Trophoblast cell (in vitro differentiated cells and primary cell): ENCODE data around the gene METTL26.

Experiments used
- DNase-seq, 2 donors: peaks; one replicate each; pipeline ENCODE4 v3.0.0-alpha.2; 2016
- H2AFZ ChIP-seq: 2 replicates; pipeline ENCODE4 v1.6.1; 2013; ENCODE audit warnings: low read length, moderate library complexity, mild to moderate bottlenecking; ENCODE audit not compliant: insufficient read depth, poor library complexity
- H2AK5ac ChIP-seq: 2 replicates; pipeline ENCODE4 v1.6.1; 2013; ENCODE audit warnings: mild to moderate bottlenecking, low read length
- H2BK120ac ChIP-seq: 2 replicates; pipeline ENCODE4 v1.6.1; 2013; ENCODE audit warnings: low read length, mild to moderate bottlenecking, moderate library complexity; ENCODE audit not compliant: insufficient read depth, poor library complexity
- H2BK12ac ChIP-seq: 2 replicates; pipeline ENCODE4 v1.6.1; 2013; ENCODE audit warnings: mild to moderate bottlenecking, low read length, moderate library complexity
- H2BK5ac ChIP-seq: 2 replicates; pipeline ENCODE4 v1.6.1; 2013; ENCODE audit warnings: low read length, low read depth, moderate library complexity, mild to moderate bottlenecking; ENCODE audit not compliant: poor library complexity
- H3K14ac ChIP-seq: 2 replicates; pipeline ENCODE4 v1.6.1; 2013; ENCODE audit warnings: mild to moderate bottlenecking, low read length
- H3K18ac ChIP-seq: 2 replicates; pipeline ENCODE4 v1.6.1; 2013; ENCODE audit warnings: mild to moderate bottlenecking, low read length
- H3K23ac ChIP-seq: 2 replicates; pipeline ENCODE4 v1.6.1; 2013; ENCODE audit warnings: low read length
- H3K27ac ChIP-seq: 2 replicates; pipeline ENCODE4 v1.5.1; 2013; ENCODE audit warnings: low read depth, mild to moderate bottlenecking, inconsistent platforms, low read length, moderate library complexity
- H3K27me3 ChIP-seq: 2 replicates; pipeline ENCODE4 v1.6.1; 2013; ENCODE audit warnings: inconsistent platforms, mild to moderate bottlenecking, low read length, moderate library complexity; ENCODE audit not compliant: insufficient read depth
- H3K36me3 ChIP-seq, 2 experiments: 1 replicate in 1 of 2; 2 replicates in 1 of 2; pipeline ENCODE4 v1.6.1; 2013; ENCODE audit warnings: low read length in 2 of 2, mild to moderate bottlenecking in 2 of 2, moderate library complexity in 1 of 2; ENCODE audit not compliant: insufficient read depth in 2 of 2, control insufficient read depth in 1 of 2
- H3K4ac ChIP-seq: 2 replicates; pipeline ENCODE4 v1.6.1; 2013; ENCODE audit warnings: low read depth, mild to moderate bottlenecking, low read length, moderate library complexity
- H3K4me1 ChIP-seq, 2 experiments: 1 replicate in 1 of 2; 2 replicates in 1 of 2; pipeline ENCODE4 v1.6.1; 2013; ENCODE audit warnings: low read length in 2 of 2, mild to moderate bottlenecking in 2 of 2, moderate library complexity in 1 of 2; ENCODE audit not compliant: insufficient read depth in 2 of 2, control insufficient read depth in 1 of 2
- H3K4me2 ChIP-seq: 2 replicates; pipeline ENCODE4 v1.6.1; 2013; ENCODE audit warnings: inconsistent platforms, mild to moderate bottlenecking, low read length, moderate library complexity
- H3K4me3 ChIP-seq: 2 replicates; pipeline ENCODE4 v1.5.1; 2013; ENCODE audit warnings: mild to moderate bottlenecking, low read depth, low read length, inconsistent platforms
- H3K79me1 ChIP-seq: one replicate; pipeline ENCODE4 v1.6.1; 2013; ENCODE audit warnings: low read length
- H3K79me2 ChIP-seq: 2 replicates; pipeline ENCODE4 v1.6.1; 2013; ENCODE audit warnings: low read length, mild to moderate bottlenecking; ENCODE audit not compliant: control insufficient read depth, insufficient read depth, poor library complexity
- H3K9ac ChIP-seq: 2 replicates; pipeline ENCODE4 v1.6.1; 2013; ENCODE audit warnings: mild to moderate bottlenecking, low read length
- H3K9me3 ChIP-seq: 2 replicates; pipeline ENCODE4 v1.6.1; 2013; ENCODE audit warnings: low read depth, mild to moderate bottlenecking, control low read depth, inconsistent platforms, low read length; ENCODE audit not compliant: insufficient read depth
- H4K12ac ChIP-seq: 2 replicates; pipeline ENCODE4 v1.6.1; 2013; ENCODE audit warnings: low read depth, mild to moderate bottlenecking, low read length, moderate library complexity
- H4K8ac ChIP-seq: 2 replicates; pipeline ENCODE4 v1.6.1; 2013; ENCODE audit warnings: low read depth, mild to moderate bottlenecking, low read length, moderate library complexity
- H4K91ac ChIP-seq: one replicate; pipeline ENCODE4 v1.6.1; 2013; ENCODE audit warnings: low read depth, mild to moderate bottlenecking, low read length, moderate library complexity
- WGBS: extraction: QIAGEN DNeasy Blood & Tissue Kit; methylation state at CpG from one replicate; pipeline ENCODE4 v1.1.7; 2013; ENCODE audit warnings: missing lambda C conversion rate; ENCODE audit not compliant: insufficient read length, insufficient coverage; ENCODE audit errors: extremely low coverage; 5-methylcytosine and 5-hydroxymethylcytosine counted together

METTL26 gene

GRCh38 chr16:625977-626765 lies 9.9 kb downstream of the METTL26 start:
- Histone ChIP-seq H3K23ac (no peak overlapping the region), H3K9ac (no peak overlapping the region), H2BK5ac (no peak overlapping the region), H3K27ac (no peak overlapping the region), H4K91ac (no peak overlapping the region), H2AK5ac (no peak overlapping the region), H4K12ac (no peak overlapping the region), H3K27me3 (no peaks in the 10 kb centered on the region), H3K4ac (no peak overlapping the region), H3K4me1 (peaks cover 45 to 51% of the 10 kb centered on the region in 2 experiments), H3K79me2 (peaks cover 14% of the 10 kb centered on the region), H3K18ac (no peak overlapping the region), H2BK12ac (no peak overlapping the region), H3K9me3 (peaks cover 3% of the 10 kb centered on the region), H3K14ac (no peak overlapping the region), H4K8ac (peak overlapping the region; percentile 43), H2BK120ac (no peak overlapping the region), H3K36me3 (peaks cover 32 to 40% of the 10 kb centered on the region in 2 experiments), H3K4me2 (no peak overlapping the region), H2AFZ (no peak overlapping the region), H3K79me1 (peaks cover 29% of the 10 kb centered on the region), H3K4me3 (no peak overlapping the region)
- no CpG with 5 or more reads among the region's 35 CpGs for WGBS
- DNase-seq, result no peak

GRCh38 chr16:625117-625976 lies 10.8 kb downstream of the METTL26 start:
- Histone ChIP-seq H3K9ac (no peak overlapping the region), H3K9me3 (peaks cover 3% of the 10 kb centered on the region), H3K79me1 (peaks cover 22% of the 10 kb centered on the region), H4K8ac (no peak overlapping the region), H3K4me1 (peaks cover 38 to 44% of the 10 kb centered on the region in 2 experiments), H2BK120ac (no peak overlapping the region), H3K27me3 (no peaks in the 10 kb centered on the region), H2AK5ac (peak overlapping the region; percentile 12), H4K12ac (no peak overlapping the region), H3K79me2 (peaks cover 12% of the 10 kb centered on the region), H2BK12ac (no peak overlapping the region), H4K91ac (peak overlapping the region; percentile 6), H2AFZ (no peak overlapping the region), H3K27ac (no peak overlapping the region), H3K4ac (no peak overlapping the region), H3K4me2 (no peak overlapping the region), H3K23ac (no peak overlapping the region), H2BK5ac (no peak overlapping the region), H3K18ac (peak overlapping the region; percentile 11), H3K14ac (no peak overlapping the region), H3K36me3 (peaks cover 32 to 42% of the 10 kb centered on the region in 2 experiments), H3K4me3 (no peak overlapping the region)
- no peak for DNase-seq
- no CpG with 5 or more reads among the region's 37 CpGs for WGBS

GRCh38 chr16:624526-625070 lies 11.5 kb downstream of the METTL26 start:
- DNase-seq, result peak; percentile 66 to 70
- H3K36me3 ChIP-seq, result peaks cover 35 to 42% of the 10 kb centered on the region in 2 experiments
- WGBS, result no CpG with 5 or more reads among the region's 10 CpGs
- no peak overlapping the region for H3K4ac ChIP-seq
- no peak overlapping the region for H4K91ac ChIP-seq
- H3K79me1 ChIP-seq, result peaks cover 17% of the 10 kb centered on the region
- no peak overlapping the region for H4K8ac ChIP-seq
- no peak overlapping the region for H3K14ac ChIP-seq
- no peak overlapping the region for H2AK5ac ChIP-seq
- peaks cover 3% of the 10 kb centered on the region for H3K9me3 ChIP-seq
- H3K23ac ChIP-seq, result no peak overlapping the region
- H2BK12ac ChIP-seq, result no peak overlapping the region
- no peaks in the 10 kb centered on the region for H3K27me3 ChIP-seq
- no peak overlapping the region for H4K12ac ChIP-seq
- H3K27ac ChIP-seq, result no peak overlapping the region
- no peak overlapping the region for H3K18ac ChIP-seq
- no peak overlapping the region for H2BK5ac ChIP-seq
- peaks cover 32 to 38% of the 10 kb centered on the region in 2 experiments for H3K4me1 ChIP-seq
- no peak overlapping the region for H3K4me3 ChIP-seq
- H3K9ac ChIP-seq, result no peak overlapping the region
- no peak overlapping the region for H3K4me2 ChIP-seq
- no peak overlapping the region for H2AFZ ChIP-seq
- H3K79me2 ChIP-seq, result peaks cover 8% of the 10 kb centered on the region
- H2BK120ac ChIP-seq, result no peak overlapping the region

GRCh38 chr16:622920-623280 lies 13.2 kb downstream of the METTL26 start:
- Histone ChIP-seq H3K4me3 (no peak overlapping the region), H2AFZ (no peak overlapping the region), H3K79me1 (peaks cover 4% of the 10 kb centered on the region), H4K8ac (peak overlapping the region; percentile 3), H3K23ac (no peak overlapping the region), H3K9ac (no peak overlapping the region), H4K91ac (peak overlapping the region; percentile 63), H3K27me3 (no peaks in the 10 kb centered on the region), H3K27ac (no peak overlapping the region), H3K4me1 (peaks cover 18 to 25% of the 10 kb centered on the region in 2 experiments), H3K4ac (no peak overlapping the region), H3K9me3 (peaks cover 3% of the 10 kb centered on the region), H3K4me2 (no peak overlapping the region), H2BK120ac (no peak overlapping the region), H2BK5ac (peak overlapping the region; percentile 26), H3K18ac (peak overlapping the region; percentile 22), H3K36me3 (peaks cover 28 to 30% of the 10 kb centered on the region in 2 experiments), H3K14ac (peak overlapping the region; percentile 48), H2BK12ac (no peak overlapping the region), H4K12ac (no peak overlapping the region), H2AK5ac (no peak overlapping the region), H3K79me2 (no peaks in the 10 kb centered on the region)
- no peak for DNase-seq
- WGBS, result no CpG with 5 or more reads among the region's 17 CpGs
